HFFc6 (cell line): Measurements from ENCODE around the gene RIPPLY3. TPM values are rescaled to one million over a fixed set of nuclear protein-coding genes. Genes with fewer than 3 reads are reported as not detected.

ENCODE experiments used
- DNase-seq: peaks from one replicate; pipeline ENCODE4 v3.0.0-alpha.2; 2018
- H3K27ac Mint-ChIP-seq: 2 replicates; pipeline ENCODE4 v1.8.0; 2020; ENCODE audit warnings: mild to moderate bottlenecking, mixed read lengths
- H3K27me3 Mint-ChIP-seq: 2 replicates; pipeline ENCODE4 v1.8.0; 2021; ENCODE audit warnings: mild to moderate bottlenecking, moderate library complexity, mixed read lengths; ENCODE audit not compliant: insufficient read depth
- H3K36me3 Mint-ChIP-seq: 2 replicates; pipeline ENCODE4 v1.8.0; 2021; ENCODE audit warnings: low read depth, mixed read lengths
- H3K4me1 Mint-ChIP-seq: 2 replicates; pipeline ENCODE4 v1.8.0; 2020; ENCODE audit warnings: low read depth, mixed read lengths
- H3K4me3 Mint-ChIP-seq: 2 replicates; pipeline ENCODE4 v1.8.0; 2020; ENCODE audit warnings: mild to moderate bottlenecking, moderate library complexity, mixed read lengths
- H3K9me3 Mint-ChIP-seq: 2 replicates; pipeline ENCODE4 v1.8.0; 2020; ENCODE audit warnings: mild to moderate bottlenecking, mixed read lengths
- total RNA-seq, 6 experiments: library from RNA; stranded (reverse); fragmentation: NEBNext Ultra II Directional; extraction: Animal tissue kit (Norgen Biotek cat#: 25700); gene quantifications; 2 replicates in 1 of 6; 3 replicates in 5 of 6; pipeline ENCODE4 v1.2.3, GENCODE V29; 2021
- TF ChIP-seq, protein P1 (sequence below): fragments of 200-600 bp; sonication (generic); IDR thresholded peaks from 2 replicates; pipeline ENCODE4 v1.5.0; 2021; ENCODE audit warnings: antibody characterized with exemption, mild to moderate bottlenecking

Gene RIPPLY3
- total RNA-seq, 6 experiments from 2014 or later = not detected

DNA sequence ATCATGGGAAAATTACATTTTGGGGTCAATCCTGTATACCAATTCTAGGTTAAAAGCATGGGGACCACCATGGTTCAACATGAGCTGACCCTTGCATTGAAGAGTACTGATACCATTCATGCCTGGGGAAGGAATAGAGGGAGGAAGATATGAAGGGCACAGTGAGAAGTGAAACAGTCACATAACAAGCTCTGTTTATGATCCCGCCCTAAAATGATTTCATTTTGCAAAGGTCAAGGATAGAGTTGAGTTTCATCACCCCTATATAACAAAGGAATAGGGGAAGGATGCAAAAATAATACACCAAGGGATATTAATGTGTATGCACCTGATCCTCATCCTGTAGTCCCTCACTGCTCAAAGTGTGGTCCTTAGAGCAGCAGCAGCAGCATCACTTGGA lies 37.5 kb upstream of the RIPPLY3 start:
- no peak overlapping the region for H3K4me3 Mint-ChIP-seq
- H3K27ac Mint-ChIP-seq = no peak overlapping the region
- TF ChIP-seq, protein P1, sequence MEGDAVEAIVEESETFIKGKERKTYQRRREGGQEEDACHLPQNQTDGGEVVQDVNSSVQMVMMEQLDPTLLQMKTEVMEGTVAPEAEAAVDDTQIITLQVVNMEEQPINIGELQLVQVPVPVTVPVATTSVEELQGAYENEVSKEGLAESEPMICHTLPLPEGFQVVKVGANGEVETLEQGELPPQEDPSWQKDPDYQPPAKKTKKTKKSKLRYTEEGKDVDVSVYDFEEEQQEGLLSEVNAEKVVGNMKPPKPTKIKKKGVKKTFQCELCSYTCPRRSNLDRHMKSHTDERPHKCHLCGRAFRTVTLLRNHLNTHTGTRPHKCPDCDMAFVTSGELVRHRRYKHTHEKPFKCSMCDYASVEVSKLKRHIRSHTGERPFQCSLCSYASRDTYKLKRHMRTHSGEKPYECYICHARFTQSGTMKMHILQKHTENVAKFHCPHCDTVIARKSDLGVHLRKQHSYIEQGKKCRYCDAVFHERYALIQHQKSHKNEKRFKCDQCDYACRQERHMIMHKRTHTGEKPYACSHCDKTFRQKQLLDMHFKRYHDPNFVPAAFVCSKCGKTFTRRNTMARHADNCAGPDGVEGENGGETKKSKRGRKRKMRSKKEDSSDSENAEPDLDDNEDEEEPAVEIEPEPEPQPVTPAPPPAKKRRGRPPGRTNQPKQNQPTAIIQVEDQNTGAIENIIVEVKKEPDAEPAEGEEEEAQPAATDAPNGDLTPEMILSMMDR = no peak
- H3K36me3 Mint-ChIP-seq = peaks cover 4% of the 10 kb centered on the region; the same call in 1 of the 2 replicates
- H3K4me1 Mint-ChIP-seq = peaks cover 13% of the 10 kb centered on the region
- H3K9me3 Mint-ChIP-seq = no peaks in the 10 kb centered on the region
- no peak for DNase-seq
- H3K27me3 Mint-ChIP-seq = no peaks in the 10 kb centered on the region

DNA sequence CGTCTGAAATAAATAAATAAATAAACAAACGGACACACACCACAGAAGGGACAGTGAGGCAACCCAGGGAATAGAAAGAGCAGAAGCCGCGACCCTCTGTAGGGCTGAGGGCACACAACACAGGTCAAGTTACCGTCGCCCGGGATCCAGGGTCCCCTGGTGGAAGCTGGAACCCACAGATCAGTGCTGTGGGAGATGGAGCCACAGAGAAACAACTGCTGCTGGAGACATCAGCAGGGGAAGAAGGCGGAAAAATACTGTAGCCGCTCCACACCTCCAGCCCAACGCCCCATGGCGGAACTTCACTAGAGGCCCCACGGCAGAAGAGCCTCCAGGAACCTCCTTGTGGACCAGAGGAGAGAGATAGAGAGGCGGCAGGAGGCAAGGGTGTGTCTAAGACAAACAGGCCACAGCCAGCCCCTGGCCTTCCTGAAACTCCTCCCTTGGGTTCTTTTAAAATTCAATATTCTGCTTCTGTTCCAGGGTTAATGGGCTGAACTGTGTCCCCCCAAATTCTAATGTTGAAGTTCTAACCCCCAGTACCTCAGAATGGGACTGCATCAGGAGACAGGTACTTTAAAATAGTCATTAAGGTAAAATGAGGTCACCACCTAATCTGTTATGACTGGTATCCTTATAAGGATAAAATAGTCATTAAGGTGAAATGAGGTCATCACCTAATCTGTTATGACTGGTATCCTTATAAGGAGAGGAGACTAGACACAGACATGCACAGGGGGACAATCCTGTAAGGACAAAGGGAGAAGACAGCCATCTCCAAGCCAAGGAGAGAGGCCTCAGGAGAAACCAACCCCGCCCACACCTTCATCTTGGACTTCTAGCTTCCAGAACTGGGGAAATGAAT lies 32.3 kb upstream of the RIPPLY3 start:
- Mint-ChIP-seq H3K4me3 (no peak overlapping the region), H3K27ac (no peak overlapping the region), H3K27me3 (no peaks in the 10 kb centered on the region; the same call in 1 of the 2 replicates), H3K4me1 (peaks cover 15% of the 10 kb centered on the region), H3K36me3 (no peaks in the 10 kb centered on the region; the same call in 1 of the 2 replicates), H3K9me3 (no peaks in the 10 kb centered on the region)
- TF ChIP-seq, protein P1 = no peak
- no peak for DNase-seq

DNA sequence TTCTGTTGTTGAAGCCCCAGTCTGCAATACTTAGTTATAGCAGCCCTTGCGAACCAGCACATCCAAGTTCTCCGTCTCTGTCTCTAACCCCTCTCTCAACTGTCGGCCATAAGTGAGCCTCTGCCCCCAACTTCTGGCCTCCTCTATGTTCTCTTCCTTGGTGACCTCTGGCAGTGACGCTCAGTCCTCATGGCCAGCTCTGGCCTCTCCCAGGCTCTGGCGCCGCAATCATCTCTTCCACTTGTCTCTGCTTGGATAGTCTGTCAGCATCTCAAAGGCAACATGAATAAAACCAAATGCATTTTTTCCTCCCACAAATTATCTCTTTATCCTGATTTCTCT lies 31.7 kb upstream of the RIPPLY3 start:
- DNase-seq = no peak
- peaks cover 15% of the 10 kb centered on the region for H3K4me1 Mint-ChIP-seq
- no peaks in the 10 kb centered on the region; the same call in 1 of the 2 replicates for H3K27me3 Mint-ChIP-seq
- TF ChIP-seq, protein P1 = no peak
- H3K36me3 Mint-ChIP-seq = no peaks in the 10 kb centered on the region
- no peak overlapping the region for H3K4me3 Mint-ChIP-seq
- no peaks in the 10 kb centered on the region for H3K9me3 Mint-ChIP-seq
- no peak overlapping the region for H3K27ac Mint-ChIP-seq

- peaks cover 20% of the 10 kb centered on the region for H3K4me1 Mint-ChIP-seq
- no peak for DNase-seq
- no peak overlapping the region for H3K4me3 Mint-ChIP-seq
- no peak overlapping the region for H3K27ac Mint-ChIP-seq
- H3K9me3 Mint-ChIP-seq = no peaks in the 10 kb centered on the region
- TF ChIP-seq, protein P1 = no peak
- H3K36me3 Mint-ChIP-seq = no peaks in the 10 kb centered on the region
- peaks cover 2% of the 10 kb centered on the region; the same call in 1 of the 2 replicates for H3K27me3 Mint-ChIP-seq
Measured at GRCh38 chr21:36976228-36976861, 30.2 kb upstream of the RIPPLY3 start.

- H3K27me3 Mint-ChIP-seq = peaks cover 2% of the 10 kb centered on the region; the same call in 1 of the 2 replicates
- H3K4me3 Mint-ChIP-seq = peak overlapping the region; percentile 71
- no peaks in the 10 kb centered on the region for H3K36me3 Mint-ChIP-seq
- H3K27ac Mint-ChIP-seq = peak overlapping the region; percentile 69
- peak; percentile 80 for DNase-seq
- TF ChIP-seq, protein P1 = peak; percentile 87
- peaks cover 20% of the 10 kb centered on the region for H3K4me1 Mint-ChIP-seq
- H3K9me3 Mint-ChIP-seq = no peaks in the 10 kb centered on the region
Measured at GRCh38 chr21:36976882-36977651, 29.4 kb upstream of the RIPPLY3 start.
